ENCODE measurements around the gene OXSR1. TPM values are rescaled to one million over a fixed set of nuclear protein-coding genes. Genes with fewer than 3 reads are reported as not detected.
A peak's percentile ranks its signal among the peaks of the same experiment; 100 is the strongest.
"Not testable (repeated sequence)": the region's sequence is repeated elsewhere in the genome, so short reads cannot be mapped to it uniquely, and the experiment has no call there.

The OXSR1 gene
- total RNA-seq, 1 donor from 2014 or later, result 24.6 TPM

GRCh38 chr3:38238416-38239008 lies 73.2 kb downstream of the OXSR1 start:
- DNase-seq (ENCODE audit: missing footprints) (no peak), ATAC-seq (no peak)
- intact Hi-C loops (cut with DNase I), result loop anchor here (5.0 kb wide), 1 partner anchor 111 kb away; no protein-coding TSS in a partner anchor

DNA sequence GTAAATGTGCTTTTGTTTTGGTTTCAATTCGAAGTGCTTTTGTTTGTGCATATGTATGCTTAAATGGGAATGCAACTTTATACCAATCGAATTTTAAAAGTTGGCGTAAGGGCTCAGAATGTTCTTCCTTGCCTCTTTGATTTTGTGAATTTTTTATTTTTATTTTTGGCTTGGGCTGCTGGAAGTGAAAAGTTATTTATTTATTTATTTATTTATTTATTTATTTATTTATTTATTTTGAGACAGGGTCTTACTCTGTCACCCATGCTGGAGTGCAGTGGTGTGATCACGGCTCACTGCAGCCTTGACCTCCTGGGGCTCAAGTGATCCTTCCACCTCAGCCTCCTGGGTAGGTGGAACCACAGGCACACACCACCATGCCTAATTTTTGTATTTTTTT lies 77.5 kb downstream of the OXSR1 start:
- ATAC-seq; intact Hi-C loops (cut with DNase I); DNase-seq (ENCODE audit: missing footprints): not testable (repeated sequence)

DNA sequence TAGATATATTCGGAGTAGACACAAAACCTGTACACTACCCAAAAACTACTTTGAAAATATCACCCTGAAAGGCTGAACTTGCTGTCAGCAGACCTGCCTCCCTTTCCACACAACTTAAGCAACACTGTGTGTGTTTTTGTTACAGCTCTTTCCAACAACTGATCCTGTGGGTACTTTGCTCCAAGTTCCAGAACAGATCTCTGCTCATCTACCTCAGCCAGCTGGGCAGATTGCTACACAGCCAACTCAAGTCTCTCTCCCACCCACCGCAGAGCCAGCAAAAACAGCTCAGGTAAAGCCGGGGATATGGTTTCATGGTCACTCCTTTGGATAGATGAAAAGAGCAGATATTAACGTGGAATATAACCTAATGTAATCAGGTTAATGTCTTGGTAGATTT lies 80.6 kb downstream of the OXSR1 start:
- DNase-seq (ENCODE audit: missing footprints), result no peak
- ATAC-seq, result no peak
- intact Hi-C loops (cut with DNase I), result no loop called here

DNA sequence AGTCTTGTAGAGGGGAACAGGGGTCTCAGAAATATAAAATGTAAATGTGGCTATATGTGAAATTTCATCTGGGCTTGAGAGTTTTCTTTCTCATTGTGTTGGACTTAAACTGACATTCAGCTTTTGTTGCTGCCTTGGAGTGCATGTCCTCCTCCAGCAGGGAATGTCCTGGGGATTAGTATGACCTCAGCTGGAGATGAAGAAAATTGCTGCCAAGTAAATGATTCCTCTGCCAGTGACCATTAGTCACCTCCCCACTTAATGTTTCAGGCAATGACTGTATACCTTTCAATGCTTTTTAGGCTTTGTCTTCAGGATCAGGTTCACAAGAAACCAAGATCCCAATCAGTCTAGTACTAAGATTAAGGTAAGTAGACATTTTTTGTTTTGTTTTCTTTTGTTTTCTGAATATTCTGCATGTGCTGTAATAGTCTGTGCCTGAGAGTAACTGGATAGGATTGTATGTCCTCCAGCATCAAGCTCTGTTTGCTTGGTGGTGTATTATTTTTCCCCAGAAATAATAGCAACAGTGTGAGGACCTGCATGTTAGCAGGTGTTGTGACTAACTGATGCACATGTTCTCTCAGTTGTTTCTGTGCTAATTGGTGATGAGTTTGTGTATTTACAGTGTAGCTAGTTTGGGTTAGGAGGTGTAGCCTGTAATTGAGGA lies 82.2 kb downstream of the OXSR1 start:
- ATAC-seq (peak; percentile 89), DNase-seq (ENCODE audit: missing footprints) (no peak)
- intact Hi-C loops (cut with DNase I), result no loop called here

GRCh38 chr3:38250198-38250597 lies 84.9 kb downstream of the OXSR1 start:
- intact Hi-C loops (cut with DNase I), result no loop called here
- no peak for ATAC-seq
- no peak for DNase-seq (ENCODE audit: missing footprints)

DNA sequence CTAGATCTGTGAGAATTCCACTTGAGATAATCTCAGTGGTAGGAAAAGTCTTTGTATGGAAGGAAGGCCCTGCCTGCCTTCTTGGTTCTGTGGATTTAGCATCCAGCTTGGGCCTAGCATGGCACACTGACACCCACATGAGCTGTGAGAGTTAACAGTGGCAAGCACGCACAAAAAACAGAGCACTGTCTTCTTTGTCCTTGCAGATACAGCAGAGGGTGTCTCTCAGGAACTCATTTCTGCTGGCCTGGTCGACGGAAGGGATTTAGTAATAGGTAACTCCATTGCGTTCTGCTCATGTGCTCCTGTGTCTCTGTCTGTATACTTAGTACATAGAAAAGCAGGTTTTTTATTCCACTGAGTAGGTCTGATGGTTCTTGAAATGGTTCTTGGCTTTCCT lies 85.9 kb downstream of the OXSR1 start:
- ATAC-seq (no peak), DNase-seq (ENCODE audit: missing footprints) (no peak)
- intact Hi-C loops (cut with DNase I), result no loop called here

GRCh38 chr3:38253704-38254103 lies 88.4 kb downstream of the OXSR1 start:
- no peak for DNase-seq (ENCODE audit: missing footprints)
- ATAC-seq, result no peak
- intact Hi-C loops (cut with DNase I), result no loop called here

DNA sequence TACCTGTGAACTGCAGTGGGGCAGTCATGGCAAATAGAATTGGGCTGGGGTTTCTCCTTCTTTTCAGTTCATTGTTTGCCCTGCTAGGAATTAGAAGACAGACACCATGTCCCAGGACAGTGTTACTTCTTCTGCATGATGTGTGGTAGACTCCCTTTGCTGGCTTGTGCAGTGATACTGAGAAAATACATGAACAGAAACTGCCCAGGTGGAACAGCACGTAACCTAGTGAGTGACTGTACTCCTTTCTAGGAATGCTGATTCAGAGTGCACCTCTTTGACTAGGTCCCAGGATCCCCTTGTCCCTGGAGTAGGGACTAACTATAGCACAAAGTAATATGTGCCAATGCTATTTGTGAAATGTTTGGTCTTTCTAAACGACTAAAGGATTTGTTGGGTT lies 89.5 kb downstream of the OXSR1 start:
- no peak for ATAC-seq

GRCh38 chr3:38255627-38256026 lies 90.3 kb downstream of the OXSR1 start:
- intact Hi-C loops (cut with DNase I), result no loop called here
- ATAC-seq, result no peak
- DNase-seq (ENCODE audit: missing footprints), result no peak

More for the DNA sequence above, 89.5 kb downstream of the OXSR1 start:
- intact Hi-C loops (cut with DNase I), result no loop called here
- DNase-seq (ENCODE audit: missing footprints), result no peak

DNA sequence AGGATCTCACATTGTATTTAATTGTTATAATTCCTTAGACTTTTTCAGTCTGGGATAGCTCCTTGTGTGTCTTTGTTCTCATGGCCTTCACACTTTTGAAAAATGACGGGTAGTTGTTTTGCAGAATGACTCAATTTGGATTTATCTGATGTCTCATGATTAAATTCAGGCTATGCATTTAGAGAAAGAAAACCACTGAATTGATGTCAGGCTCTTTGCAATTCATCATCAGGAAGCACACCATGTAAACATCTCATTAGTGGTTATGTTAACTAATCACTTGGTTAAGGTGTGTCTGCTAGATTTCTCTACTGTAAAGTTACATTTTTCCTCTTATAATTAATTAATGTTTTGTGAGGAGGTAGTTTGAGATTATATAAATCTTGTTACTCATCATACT lies 92.2 kb downstream of the OXSR1 start:
- DNase-seq (ENCODE audit: missing footprints), result no peak
- ATAC-seq, result no peak
- intact Hi-C loops (cut with DNase I), result no loop called here

DNA sequence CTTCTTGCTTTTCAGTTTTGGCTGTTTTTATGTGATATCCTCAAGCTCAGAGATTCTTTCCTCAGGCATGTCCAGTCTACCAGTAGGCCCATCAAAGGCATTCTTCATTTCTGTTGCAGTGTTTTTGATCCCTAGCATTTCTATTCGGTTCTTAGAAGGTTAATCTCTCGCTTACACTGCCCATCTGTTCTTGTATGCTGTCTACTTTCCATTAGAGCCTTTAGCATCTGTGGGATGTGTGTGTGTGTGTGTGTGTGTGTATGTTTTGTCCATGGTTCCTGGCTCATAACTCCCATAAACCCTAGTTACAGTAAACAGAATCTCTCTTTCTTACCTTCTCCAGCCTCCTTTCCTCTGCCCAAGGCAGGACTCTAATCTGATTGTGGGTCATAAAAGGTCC lies 95.1 kb downstream of the OXSR1 start:
- DNase-seq (ENCODE audit: missing footprints) (no peak), ATAC-seq (no peak)
- intact Hi-C loops (cut with DNase I), result no loop called here

- ATAC-seq, result peak; percentile 87
- intact Hi-C loops (cut with DNase I), result no loop called here
- no peak for DNase-seq (ENCODE audit: missing footprints)
These were observed 99.0 kb downstream of the OXSR1 start for GRCh38 chr3:38264353-38264771.

- intact Hi-C loops (cut with DNase I), result no loop called here
- no peak for DNase-seq (ENCODE audit: missing footprints)
- ATAC-seq, result peak; percentile 55
These were observed 99.4 kb downstream of the OXSR1 start for GRCh38 chr3:38264779-38265178.

- no peak for DNase-seq (ENCODE audit: missing footprints)
- intact Hi-C loops (cut with DNase I), result no loop called here
- ATAC-seq, result no peak
These were observed 100.4 kb downstream of the OXSR1 start, which contains the start of gene SLC22A13 for GRCh38 chr3:38265604-38266307. Gene SLC22A13 (plus strand): TSS chr3:38265812. CDS start chr3:38265861, 49 bp downstream.

GRCh38 chr3:38266810-38267209 lies 101.5 kb downstream of the OXSR1 start:
- DNase-seq (ENCODE audit: missing footprints) (no peak), ATAC-seq (no peak)
- intact Hi-C loops (cut with DNase I), result no loop called here

DNA sequence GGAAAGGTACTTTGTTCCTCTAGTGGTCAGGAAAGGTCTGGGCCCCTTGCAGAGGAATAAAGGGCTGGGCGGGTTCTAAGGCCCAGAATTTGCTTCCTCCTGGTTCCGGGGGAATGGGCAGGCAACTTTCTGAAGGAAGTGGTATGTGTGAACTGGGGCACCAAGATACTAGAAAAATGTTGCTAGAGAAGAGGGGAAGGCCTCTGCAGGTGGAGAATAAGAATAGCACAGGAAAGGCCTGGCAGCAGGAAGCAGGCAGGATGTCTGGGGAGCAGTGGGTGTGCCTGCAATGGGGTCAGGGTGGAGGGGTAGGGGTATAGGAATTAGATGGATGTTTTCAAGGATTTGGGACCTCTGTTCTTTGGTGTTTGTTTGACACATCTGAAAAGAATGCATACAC lies 102.3 kb downstream of the OXSR1 start:
- intact Hi-C loops (cut with DNase I), result no loop called here
- ATAC-seq (no peak), DNase-seq (ENCODE audit: missing footprints) (no peak)

DNA sequence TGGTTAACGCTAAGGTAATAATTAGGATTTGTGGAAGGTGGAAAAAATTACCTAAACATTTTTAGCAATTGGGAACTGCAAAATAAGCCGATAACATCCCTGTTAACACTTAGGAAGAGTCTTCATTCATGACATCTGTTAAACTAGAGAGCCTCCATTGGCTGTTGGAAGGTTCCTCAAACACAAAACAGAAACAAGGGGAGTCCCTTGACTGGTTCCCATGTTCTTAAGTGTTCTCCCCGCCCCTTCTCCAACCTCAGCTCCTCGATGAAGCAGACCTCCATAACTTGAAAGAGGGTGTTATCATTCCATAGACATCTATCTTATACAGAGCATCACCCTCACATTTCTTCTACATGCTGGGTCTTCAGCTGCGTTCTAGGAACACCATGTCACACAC lies 102.8 kb downstream of the OXSR1 start:
- intact Hi-C loops (cut with DNase I), result no loop called here
- DNase-seq (ENCODE audit: missing footprints) (no peak), ATAC-seq (no peak)

DNA sequence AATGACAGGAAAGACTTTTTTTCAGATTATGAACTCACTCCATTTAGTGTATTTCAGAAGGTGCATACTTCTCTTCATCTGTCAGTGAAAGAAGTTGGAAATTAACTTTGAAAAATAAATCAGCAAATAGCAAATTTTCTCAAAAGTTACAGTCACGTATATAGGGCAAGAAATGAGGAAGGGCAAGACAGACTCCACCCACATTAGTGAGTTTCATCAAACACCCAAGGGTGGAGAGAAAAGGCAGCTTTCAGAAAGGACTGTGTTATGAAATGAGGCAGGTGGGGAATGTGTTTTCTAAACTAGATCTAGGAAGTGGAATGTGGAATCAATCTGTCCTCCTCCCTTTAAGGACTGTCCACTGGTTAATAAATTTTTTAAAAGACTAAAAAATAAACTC lies 103.2 kb downstream of the OXSR1 start:
- intact Hi-C loops (cut with DNase I), result no loop called here
- DNase-seq (ENCODE audit: missing footprints), result no peak

DNA sequence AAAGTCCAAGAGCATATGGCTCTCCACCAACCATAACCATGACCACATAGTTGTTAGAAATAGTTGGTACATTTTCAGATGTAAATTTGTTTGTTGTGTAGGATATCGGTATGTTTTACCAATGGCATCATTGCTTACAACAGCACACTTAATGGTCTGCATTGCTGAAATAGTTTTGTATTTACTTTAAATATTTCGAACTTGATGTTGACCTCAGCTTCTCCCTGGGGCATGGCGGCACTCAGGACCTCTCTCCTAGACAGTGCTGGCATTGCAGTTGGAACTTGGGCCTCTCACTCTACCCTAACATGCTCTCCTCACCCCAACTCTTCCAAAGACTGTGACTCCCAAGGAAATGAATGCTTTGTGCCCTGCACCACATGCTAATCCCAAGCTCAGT lies 105.3 kb downstream of the OXSR1 start:
- no peak for DNase-seq (ENCODE audit: missing footprints)
- intact Hi-C loops (cut with DNase I), result no loop called here
- no peak for ATAC-seq

More for the DNA sequence above, 103.2 kb downstream of the OXSR1 start:
- no peak for ATAC-seq

GRCh38 chr3:38271553-38271952 lies 106.2 kb downstream of the OXSR1 start:
- ATAC-seq (no peak), DNase-seq (ENCODE audit: missing footprints) (no peak)
- intact Hi-C loops (cut with DNase I), result no loop called here

All from Right ventricle myocardium inferior (tissue), 1 donor.